Lower leg skin (tissue), 4 donors: ENCODE data around the gene MLLT3. TPM values are rescaled to one million over a fixed set of nuclear protein-coding genes. Genes with fewer than 3 reads are reported as not detected.

Source experiments
- DNase-seq, 2 donors: peaks; one replicate each; pipeline ENCODE4 v3.0.0-alpha.2; 2019; ENCODE audit warnings: low spot score in 2 of 2
- H3K4me3 ChIP-seq: fragments of 200-600 bp; sonication (generic); 2 replicates; pipeline ENCODE4 v1.5.1; 2017; ENCODE audit warnings: mild to moderate bottlenecking, low read depth; ENCODE audit not compliant: poor library complexity, severe bottlenecking
- CTCF ChIP-seq, 3 donors: fragments of 450-650 bp; IDR thresholded peaks; one replicate each; pipeline ENCODE4 v1.5.1; 2016; ENCODE audit warnings: antibody characterized with exemption in 3 of 3, mild to moderate bottlenecking in 3 of 3, moderate library complexity in 2 of 3
- POLR2A ChIP-seq, 2 donors: fragments of 450-650 bp; IDR thresholded peaks; one replicate each; pipeline ENCODE4 v1.6.1; 2016 to 2017; ENCODE audit warnings: antibody characterized with exemption in 2 of 2, mild to moderate bottlenecking in 1 of 2, moderate library complexity in 1 of 2
- WGBS, 2 donors: methylation state at CpG; one replicate each; pipeline ENCODE4 v1.1.5; 2018; 5-methylcytosine and 5-hydroxymethylcytosine counted together
- intact Hi-C: fragments of 100-400 bp; cut with DNase I; formaldehyde crosslinking; loops from one replicate; pipeline ENCODE4 v1.15.0; 2023; ENCODE audit warnings: low total_unique reads
- total RNA-seq, 4 donors: library from RNA; depleted of rRNA; stranded (reverse); fragments of >200 nt; gene quantifications; one replicate each; pipeline ENCODE4 v1.1.0, GENCODE V29; 2016

The MLLT3 gene
- total RNA-seq, 4 donors from 2014 or later, result 10.6 to 15.2 (median 12.5) TPM

DNA sequence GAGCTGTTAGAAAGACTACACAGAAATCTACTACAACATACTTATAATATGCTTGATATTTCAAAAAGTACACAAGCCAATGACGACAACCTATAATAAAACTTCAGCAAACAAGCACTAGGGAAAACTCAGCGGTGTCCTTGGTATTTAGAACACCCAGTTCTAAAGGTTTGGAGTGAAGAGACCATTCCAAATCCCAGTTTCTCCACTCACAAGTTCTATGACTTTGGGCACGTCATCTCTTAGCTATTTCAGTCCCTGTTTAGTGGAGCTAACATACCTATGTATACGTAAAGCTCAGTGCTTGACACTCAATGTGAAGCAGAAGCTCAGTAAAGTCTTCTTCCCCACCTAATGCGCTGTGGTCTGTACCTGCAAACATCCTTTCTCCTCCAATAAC, 52.8 kb downstream of the MLLT3 start:
- intact Hi-C loops, result no loop called here
- WGBS, 2 donors, result 72 to 95% methylated on average over 5 of the region's 5 CpGs
- no peak for DNase-seq
- no peak for TF ChIP-seq POLR2A (IDR thresholded peaks at IDR 0.05)
- no peak for TF ChIP-seq CTCF (IDR thresholded peaks at IDR 0.05)
- H3K4me3 ChIP-seq, result no peak overlapping the region

- TF ChIP-seq CTCF (IDR thresholded peaks at IDR 0.05) (no peak), POLR2A (IDR thresholded peaks at IDR 0.05) (no peak)
- intact Hi-C loops, result no loop called here
- DNase-seq, result no peak
- H3K4me3 ChIP-seq, result no peak overlapping the region
Measured at GRCh38 chr9:20568400-20568799, 53.9 kb downstream of the MLLT3 start.

DNA sequence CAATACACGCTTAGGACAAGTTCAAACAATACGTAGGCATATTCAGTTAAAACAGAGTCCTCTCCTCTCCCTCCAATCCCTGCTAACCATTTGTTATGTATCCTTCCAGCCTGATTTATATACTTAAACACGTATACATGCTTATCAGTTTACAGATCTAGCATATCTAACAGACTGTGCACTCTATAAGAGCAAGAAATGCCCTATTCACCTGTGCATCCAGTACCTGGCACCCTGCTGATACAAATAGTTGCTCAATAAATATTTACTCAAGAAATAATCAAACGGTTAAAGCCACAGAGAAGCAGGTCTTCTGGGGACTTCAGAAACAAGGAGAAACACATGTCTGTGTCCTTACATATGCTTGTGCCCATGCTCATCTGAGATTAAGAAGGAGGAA, 55.9 kb downstream of the MLLT3 start:
- intact Hi-C loops, result no loop called here
- DNase-seq, result no peak
- 87 to 88% methylated on average over 4 of the region's 4 CpGs for WGBS, 2 donors
- no peak for TF ChIP-seq POLR2A (IDR thresholded peaks at IDR 0.05)
- no peak for TF ChIP-seq CTCF (IDR thresholded peaks at IDR 0.05)
- no peak overlapping the region for H3K4me3 ChIP-seq

DNA sequence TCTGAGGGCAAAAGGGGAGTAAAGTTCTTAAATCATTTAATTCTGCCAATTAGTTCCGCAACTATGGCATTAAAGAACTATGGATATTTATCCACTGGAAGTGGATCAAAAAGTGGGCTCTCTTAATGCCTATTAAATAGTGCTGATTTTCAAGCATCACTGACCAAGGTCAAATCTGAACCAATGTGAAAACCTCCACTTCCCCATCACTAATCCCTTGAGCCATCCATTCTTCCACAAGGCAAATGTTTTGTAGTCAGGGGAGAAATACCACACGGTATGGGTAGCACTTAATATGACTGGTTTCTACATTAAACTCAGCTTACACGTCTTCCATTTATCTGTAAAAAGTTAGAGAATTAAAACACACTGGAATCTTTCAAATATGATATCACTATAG, 57.6 kb downstream of the MLLT3 start:
- intact Hi-C loops, result no loop called here
- no peak for TF ChIP-seq CTCF (IDR thresholded peaks at IDR 0.05)
- no peak for TF ChIP-seq POLR2A (IDR thresholded peaks at IDR 0.05)
- 92 to 95% methylated on average over 3 of the region's 3 CpGs for WGBS, 2 donors
- no peak for DNase-seq
- no peak overlapping the region for H3K4me3 ChIP-seq

- intact Hi-C loops, result no loop called here
- WGBS, 2 donors, result 34 to 41% methylated on average over 1 of the region's 1 CpG
- H3K4me3 ChIP-seq, result no peak overlapping the region
- no peak for TF ChIP-seq POLR2A (IDR thresholded peaks at IDR 0.05)
- TF ChIP-seq CTCF (IDR thresholded peaks at IDR 0.05), result no peak
- DNase-seq, result no peak
Measured at GRCh38 chr9:20563917-20564316, 58.4 kb downstream of the MLLT3 start.

DNA sequence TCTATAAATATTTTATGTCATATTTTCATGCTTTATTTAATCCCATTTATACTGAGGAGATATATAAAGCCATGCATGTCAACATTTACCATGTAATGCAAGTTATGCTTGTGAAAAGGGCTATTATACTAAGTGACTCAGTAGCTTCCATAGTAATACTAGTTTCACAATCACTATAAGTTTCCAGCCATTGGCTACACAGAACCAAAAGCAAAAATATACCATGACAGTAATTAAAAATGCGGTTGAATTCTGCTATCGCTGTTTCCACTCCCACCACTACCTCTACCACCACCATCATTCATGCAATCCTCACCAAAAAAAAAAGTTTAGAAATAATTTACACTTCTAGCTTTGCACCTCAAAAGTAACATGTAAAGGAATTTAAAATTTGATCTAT, 60.2 kb downstream of the MLLT3 start:
- no peak for DNase-seq
- 85 to 92% methylated on average over 2 of the region's 2 CpGs for WGBS, 2 donors
- TF ChIP-seq CTCF (IDR thresholded peaks at IDR 0.05) (no peak), POLR2A (IDR thresholded peaks at IDR 0.05) (no peak)
- H3K4me3 ChIP-seq, result no peak overlapping the region
- intact Hi-C loops, result no loop called here
